ENCODE data around the gene CLIC3.

GRCh38 chr9:136974817-136975535 is 21.4 kb downstream of the CLIC3 start:
- TF ChIP-seq CTCF (IDR thresholded peaks at IDR 0.05 in 8 of 11, conservative IDR thresholded peaks at IDR 0.05 in 3 of 11), result no peak
- no peak for TF ChIP-seq POLR2A (IDR thresholded peaks at IDR 0.05)

All from spleen (tissue), 7 donors.